Measurements from ENCODE around the gene MYEOV.

MYEOV gene

GRCh38 chr11:69287968-69288882 is 5.7 kb upstream of the MYEOV start:
- TF ChIP-seq CTCF (IDR thresholded peaks at IDR 0.05; ENCODE audit: extremely low read depth, missing control alignments), result no peak
- no peak for DNase-seq (ENCODE audit: low spot score)

- no peak for TF ChIP-seq CTCF (IDR thresholded peaks at IDR 0.05; ENCODE audit: extremely low read depth, missing control alignments)
- no peak for DNase-seq (ENCODE audit: low spot score)
Observed at GRCh38 chr11:69288883-69289242, 5.1 kb upstream of the MYEOV start.

GRCh38 chr11:69290806-69291205 is 3.1 kb upstream of the MYEOV start:
- DNase-seq (ENCODE audit: low spot score), result no peak
- TF ChIP-seq CTCF (IDR thresholded peaks at IDR 0.05; ENCODE audit: extremely low read depth, missing control alignments), result no peak

- no peak for TF ChIP-seq CTCF (IDR thresholded peaks at IDR 0.05; ENCODE audit: extremely low read depth, missing control alignments)
Observed at GRCh38 chr11:69291459-69292110, 2.4 kb upstream of the MYEOV start.

GRCh38 chr11:69292221-69292648 is 1.7 kb upstream of the MYEOV start:
- DNase-seq (ENCODE audit: low spot score), result peak; percentile 63
- TF ChIP-seq CTCF (IDR thresholded peaks at IDR 0.05; ENCODE audit: extremely low read depth, missing control alignments), result peak; percentile 87

More at GRCh38 chr11:69291459-69292110, 2.4 kb upstream of the MYEOV start:
- no peak for DNase-seq (ENCODE audit: low spot score)

GRCh38 chr11:69293087-69293486 is 868 bp upstream of the MYEOV start:
- TF ChIP-seq CTCF (IDR thresholded peaks at IDR 0.05; ENCODE audit: extremely low read depth, missing control alignments), result no peak
- no peak for DNase-seq (ENCODE audit: low spot score)

- TF ChIP-seq CTCF (IDR thresholded peaks at IDR 0.05; ENCODE audit: extremely low read depth, missing control alignments), result no peak
- DNase-seq (ENCODE audit: low spot score), result no peak
Observed at GRCh38 chr11:69294571-69295078, 670 bp downstream of the MYEOV start.
